GM20000 (cell line): ENCODE data around the gene KCNMA1.

Experiments used
- DNase-seq: peaks from one replicate; pipeline ENCODE4 v3.0.0; 2012; ENCODE audit warnings: low spot score
- CTCF ChIP-seq: IDR thresholded peaks from 2 replicates; pipeline ENCODE4 v1.5.1; 2012; ENCODE audit warnings: mild to moderate bottlenecking, control low read depth; ENCODE audit errors: extremely low read depth, missing control alignments

KCNMA1 gene

GRCh38 chr10:77355844-77356243 lies 281.8 kb downstream of the KCNMA1 start:
- no peak for DNase-seq
- TF ChIP-seq CTCF, result no peak

- no peak for TF ChIP-seq CTCF
- no peak for DNase-seq
Observed at GRCh38 chr10:77351386-77351785, 286.2 kb downstream of the KCNMA1 start.

GRCh38 chr10:77350711-77351119 lies 286.9 kb downstream of the KCNMA1 start:
- no peak for TF ChIP-seq CTCF

GRCh38 chr10:77350134-77350533 lies 287.5 kb downstream of the KCNMA1 start:
- no peak for TF ChIP-seq CTCF

More at GRCh38 chr10:77350711-77351119, 286.9 kb downstream of the KCNMA1 start:
- no peak for DNase-seq

GRCh38 chr10:77349226-77349625 lies 288.4 kb downstream of the KCNMA1 start:
- TF ChIP-seq CTCF, result no peak
- DNase-seq, result no peak

More at GRCh38 chr10:77350134-77350533, 287.5 kb downstream of the KCNMA1 start:
- no peak for DNase-seq

GRCh38 chr10:77348751-77349150 lies 288.9 kb downstream of the KCNMA1 start:
- DNase-seq, result no peak
- no peak for TF ChIP-seq CTCF

GRCh38 chr10:77348082-77348481 lies 289.5 kb downstream of the KCNMA1 start:
- no peak for TF ChIP-seq CTCF
- DNase-seq, result no peak
